SJCRH30 (cell line): ENCODE measurements around the gene PTK6. TPM values are rescaled to one million over a fixed set of nuclear protein-coding genes. Genes with fewer than 3 reads are reported as not detected.
"Not testable (repeated sequence)": the region's sequence is repeated elsewhere in the genome, so short reads cannot be mapped to it uniquely, and the experiment has no call there.

Experiments used
- DNase-seq, 2 experiments: peaks; one replicate each; pipeline ENCODE4 v3.0.0-alpha.2; 2015 to 2020
- H3K27ac ChIP-seq: fragments of 250-450 bp; sonication (Bioruptor Pico); 2 replicates; pipeline ENCODE4 v1.5.1; 2020; ENCODE audit warnings: mild to moderate bottlenecking, moderate library complexity
- H3K27me3 ChIP-seq: fragments of 250-450 bp; sonication (Bioruptor Pico); 2 replicates; pipeline ENCODE4 v1.5.1; 2020; ENCODE audit warnings: mild to moderate bottlenecking, moderate library complexity
- H3K36me3 ChIP-seq: fragments of 250-450 bp; sonication (Bioruptor Pico); 2 replicates; pipeline ENCODE4 v1.5.1; 2020; ENCODE audit warnings: mild to moderate bottlenecking, moderate library complexity
- H3K4me1 ChIP-seq: fragments of 250-450 bp; sonication (Bioruptor Pico); 2 replicates; pipeline ENCODE4 v1.5.1; 2020; ENCODE audit warnings: mild to moderate bottlenecking, moderate library complexity
- H3K4me3 ChIP-seq: fragments of 250-450 bp; sonication (Bioruptor Pico); 2 replicates; pipeline ENCODE4 v1.5.1; 2020; ENCODE audit warnings: mild to moderate bottlenecking, moderate library complexity
- H3K9me3 ChIP-seq: fragments of 250-450 bp; sonication (Bioruptor Pico); replicated peaks from 2 replicates; pipeline ENCODE4 v1.5.1; 2020; ENCODE audit warnings: mild to moderate bottlenecking, moderate library complexity
- total RNA-seq: library from RNA; depleted of rRNA; stranded (reverse); fragments of >200 nt; shearing (Covaris generic); gene quantifications from 2 replicates; pipeline ENCODE4 v1.2.3, GENCODE V29; 2014

Gene PTK6
- total RNA-seq, 1 experiment from 2014 or later = 1.4 TPM

DNA sequence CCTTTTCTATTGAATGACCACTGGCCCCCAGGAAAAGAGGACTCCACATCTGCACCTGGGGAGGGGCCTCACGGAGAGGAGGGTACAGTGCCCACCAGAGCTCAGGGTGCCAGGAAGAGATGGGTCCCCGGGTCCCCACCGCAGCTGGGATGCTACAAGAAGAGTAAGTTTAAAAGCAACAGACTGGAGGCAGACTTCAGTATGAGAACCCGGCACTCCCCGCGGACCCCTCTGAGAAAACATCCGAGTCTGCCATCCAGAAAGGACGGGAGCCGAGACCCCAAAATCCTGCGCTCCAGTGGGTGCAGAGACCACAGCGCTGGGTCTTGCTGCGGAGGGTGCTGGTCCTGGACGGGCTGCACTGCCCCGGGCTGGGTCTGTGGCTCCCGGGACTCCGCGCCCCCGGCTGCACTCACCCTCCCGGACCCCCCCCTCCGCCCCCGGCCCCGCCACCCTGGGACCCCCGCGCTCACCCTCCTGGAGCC, 36.5 kb upstream of the PTK6 start:
- no peak for DNase-seq
- H3K27ac ChIP-seq = no peak overlapping the region
- no peaks in the 10 kb centered on the region for H3K36me3 ChIP-seq
- peaks cover 5% of the 10 kb centered on the region; the same call in 1 of the 2 replicates for H3K4me1 ChIP-seq
- no peaks in the 10 kb centered on the region for H3K9me3 ChIP-seq
- H3K4me3 ChIP-seq = peak overlapping the region; percentile 50
- H3K27me3 ChIP-seq = peaks cover 33% of the 10 kb centered on the region

DNA sequence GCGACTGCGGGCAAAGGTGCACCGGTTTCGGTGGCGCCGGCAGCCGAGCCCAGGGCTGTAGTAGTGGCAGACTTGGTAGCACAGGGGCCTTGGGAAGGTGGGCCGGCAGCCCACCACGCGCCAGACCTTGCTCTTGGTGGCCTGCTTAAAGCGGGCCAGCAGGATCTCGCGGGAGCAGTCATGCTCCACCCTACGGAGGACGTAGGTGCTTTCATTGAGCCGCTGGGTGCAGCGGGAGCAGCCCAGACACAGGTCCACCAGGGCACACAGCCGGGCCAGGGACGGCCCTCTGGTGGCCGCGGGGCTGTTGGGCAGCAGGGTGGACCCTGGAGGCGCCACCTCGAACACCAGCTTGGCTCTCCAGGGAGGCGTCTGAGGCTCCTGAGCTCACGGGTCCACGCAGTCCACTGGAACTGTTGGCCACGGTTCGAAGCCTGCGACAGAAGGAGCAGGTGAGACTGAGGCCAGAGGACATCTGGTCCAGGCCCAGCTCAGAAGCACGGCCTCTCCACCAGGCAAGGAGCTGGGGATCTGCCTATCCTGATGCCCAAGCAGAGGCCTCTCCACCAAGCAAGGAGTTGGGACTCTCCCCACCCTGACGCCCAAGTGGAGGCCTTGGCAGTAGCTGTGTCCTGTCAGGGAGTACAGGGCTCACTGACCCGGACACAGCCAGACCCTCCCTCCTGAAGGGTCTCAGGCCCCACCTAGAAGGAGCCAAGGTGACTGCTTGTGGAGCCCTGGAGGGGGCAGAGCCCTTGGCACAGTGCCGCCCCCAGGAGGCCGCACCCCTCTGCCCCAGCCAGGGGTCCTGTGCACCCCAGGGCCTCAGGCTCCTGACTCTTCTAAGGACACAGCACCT, 35.8 kb upstream of the PTK6 start:
- Histone ChIP-seq H3K36me3 (no peaks in the 10 kb centered on the region), H3K4me1 (peaks cover 5% of the 10 kb centered on the region; the same call in 1 of the 2 replicates), H3K27me3 (peaks cover 33% of the 10 kb centered on the region), H3K4me3 (peak overlapping the region; percentile 50), H3K9me3 (no peaks in the 10 kb centered on the region), H3K27ac (no peak overlapping the region)
- no peak for DNase-seq

DNA sequence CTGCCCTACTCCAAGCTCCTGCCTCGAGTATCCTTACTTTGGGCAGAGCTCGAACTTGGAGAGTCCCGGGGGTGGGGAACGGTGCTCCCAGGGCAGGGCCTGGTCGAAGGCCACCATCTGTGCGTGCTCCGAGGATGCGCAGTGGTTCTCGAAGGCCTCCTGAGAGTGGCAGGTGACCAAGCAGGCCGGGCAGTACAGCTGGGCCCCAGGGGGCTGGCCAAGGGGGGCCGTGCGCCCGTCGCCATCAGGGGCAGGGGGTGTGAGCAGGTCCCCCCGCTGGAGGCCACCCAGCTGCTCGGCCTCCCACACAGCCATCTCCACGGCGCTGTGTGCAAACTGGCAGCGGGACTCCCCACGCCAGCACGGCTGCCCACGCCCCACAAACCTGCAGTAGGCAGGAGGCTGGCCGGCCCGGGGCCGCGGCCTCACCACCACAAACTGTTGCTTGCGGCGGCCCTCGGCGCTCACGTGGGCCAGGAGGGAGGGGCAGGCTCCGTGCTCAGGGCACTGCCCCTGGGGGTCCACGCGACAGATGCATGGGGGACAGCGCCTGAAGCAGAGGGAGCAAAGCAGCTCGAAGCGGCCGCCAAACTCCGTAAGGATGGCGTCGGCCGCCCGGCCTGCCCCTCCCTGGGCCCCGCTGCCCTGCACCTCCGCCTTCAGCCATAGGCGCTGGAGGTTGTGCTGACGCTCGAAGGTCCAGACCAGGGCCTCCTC, 35.1 kb upstream of the PTK6 start:
- Histone ChIP-seq H3K27ac (no peak overlapping the region), H3K4me1 (peaks cover 5% of the 10 kb centered on the region; the same call in 1 of the 2 replicates), H3K27me3 (peaks cover 28% of the 10 kb centered on the region), H3K4me3 (no peak overlapping the region), H3K36me3 (no peaks in the 10 kb centered on the region), H3K9me3 (no peaks in the 10 kb centered on the region)
- DNase-seq = no peak

DNA sequence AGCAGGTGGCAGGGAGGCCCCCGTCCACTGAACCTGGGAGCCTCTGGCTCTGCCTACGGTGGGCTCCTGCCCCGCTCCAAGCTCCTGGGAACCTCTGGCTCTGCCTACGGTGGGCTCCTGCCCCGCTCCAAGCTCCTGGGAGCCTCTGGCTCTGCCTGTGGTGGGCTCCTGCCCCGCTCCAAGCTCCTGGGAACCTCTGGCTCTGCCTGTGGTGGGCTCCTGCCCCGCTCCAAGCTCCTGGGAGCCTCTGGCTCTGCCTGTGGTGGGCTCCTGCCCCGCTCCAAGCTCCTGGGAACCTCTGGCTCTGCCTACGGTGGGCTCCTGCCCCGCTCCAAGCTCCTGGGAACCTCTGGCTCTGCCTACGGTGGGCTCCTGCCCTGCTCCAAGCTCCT, 33.9 kb upstream of the PTK6 start:
- DNase-seq, H3K9me3 ChIP-seq, H3K36me3 ChIP-seq, H3K4me1 ChIP-seq, H3K27ac ChIP-seq, H3K4me3 ChIP-seq: not testable (repeated sequence)
- peaks cover 20% of the 10 kb centered on the region for H3K27me3 ChIP-seq

DNA sequence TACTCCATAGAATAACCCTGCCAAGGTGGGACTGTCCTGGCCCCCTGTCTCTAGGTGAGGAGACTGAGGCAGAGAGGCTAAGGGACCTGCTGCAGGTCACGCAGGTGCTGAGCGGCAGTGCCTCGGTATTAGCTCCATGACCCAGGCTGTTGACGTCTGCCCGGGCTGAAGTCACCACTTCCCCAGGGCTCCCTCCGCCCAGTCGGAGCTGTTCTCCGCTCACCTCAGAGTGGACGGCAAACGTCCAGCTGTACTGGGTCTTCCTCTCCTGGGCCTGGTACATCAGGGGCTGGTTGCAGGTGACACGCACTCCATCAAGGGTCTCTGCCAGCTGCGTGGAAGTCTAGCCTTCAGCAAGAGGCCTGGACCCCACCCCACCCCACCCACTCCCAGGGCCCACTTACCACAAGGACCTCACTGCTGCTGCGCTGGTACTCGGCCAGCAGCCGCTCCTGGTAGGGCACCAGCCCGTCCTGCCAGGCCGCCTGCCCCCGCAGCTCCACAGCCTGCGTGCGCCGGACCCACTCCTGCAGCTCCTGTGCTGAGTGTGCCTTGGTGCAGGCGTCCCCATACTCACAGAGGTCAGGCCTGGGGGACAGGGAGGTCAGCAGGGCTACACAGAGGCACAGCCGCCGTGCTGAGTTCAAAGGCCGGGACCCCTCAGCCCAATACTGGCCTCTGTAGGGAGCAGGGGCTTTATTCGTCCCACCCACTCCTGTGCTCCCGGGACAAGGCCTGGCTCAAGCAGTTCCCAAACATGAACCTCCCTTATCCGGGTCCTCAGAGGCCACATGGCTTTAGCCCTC, 33.3 kb upstream of the PTK6 start:
- H3K4me1 ChIP-seq = peaks cover 5% of the 10 kb centered on the region; the same call in 1 of the 2 replicates
- H3K27me3 ChIP-seq = peaks cover 15% of the 10 kb centered on the region; the same call in 1 of the 2 replicates
- H3K9me3 ChIP-seq = no peaks in the 10 kb centered on the region
- DNase-seq = no peak
- no peak overlapping the region for H3K27ac ChIP-seq
- no peaks in the 10 kb centered on the region for H3K36me3 ChIP-seq
- H3K4me3 ChIP-seq = no peak overlapping the region

DNA sequence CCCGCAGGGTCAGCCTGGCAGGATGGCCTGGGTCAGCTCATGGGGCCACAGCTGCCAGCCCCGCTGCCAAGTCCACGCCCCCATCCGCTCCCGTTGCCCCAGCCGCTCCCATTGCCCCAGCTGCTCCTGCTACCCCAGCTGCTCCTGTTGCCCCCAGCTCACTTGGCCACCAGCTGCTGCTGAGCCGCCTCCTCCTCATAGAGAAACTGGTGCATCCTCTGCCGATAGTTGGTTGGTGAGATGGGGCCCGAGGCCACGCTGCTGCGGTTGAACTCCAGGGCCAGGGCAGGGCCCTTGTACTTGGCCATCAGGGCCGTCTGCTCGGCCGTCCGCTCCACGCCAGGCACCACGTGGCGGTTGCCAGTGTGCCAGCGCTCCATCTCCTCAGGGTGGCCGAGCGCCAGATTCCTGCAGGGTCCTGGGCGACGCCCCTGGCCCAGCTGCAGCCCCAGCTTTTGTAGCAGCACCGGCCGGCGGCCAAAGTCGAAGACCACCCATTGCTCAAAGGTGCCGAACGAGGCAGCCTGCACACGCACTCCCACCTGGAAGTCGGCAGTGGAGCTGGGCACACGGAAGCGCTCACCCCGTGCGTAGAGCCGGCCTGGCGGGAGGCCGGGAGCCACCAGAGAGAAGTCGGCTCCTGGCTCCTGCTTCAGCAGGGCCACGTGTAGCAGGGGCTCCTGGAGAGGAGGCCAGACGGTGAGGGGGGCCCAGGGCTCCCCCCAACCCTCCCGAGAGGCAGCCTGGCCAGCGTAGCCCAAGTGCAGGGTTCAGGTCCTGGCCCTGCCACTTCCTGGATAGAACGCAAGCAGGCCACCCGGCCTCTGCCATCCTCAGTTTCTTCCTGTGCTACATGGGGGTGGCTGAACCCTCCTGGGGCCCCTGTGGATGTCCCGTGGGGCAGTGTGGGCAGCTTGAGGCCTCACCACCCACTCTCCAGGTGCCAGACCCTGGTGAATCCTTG, 32.1 kb upstream of the PTK6 start:
- Histone ChIP-seq H3K4me1 (peaks cover under 1% of the 10 kb centered on the region; the same call in 1 of the 2 replicates), H3K36me3 (no peaks in the 10 kb centered on the region), H3K9me3 (no peaks in the 10 kb centered on the region), H3K4me3 (no peak overlapping the region), H3K27ac (no peak overlapping the region), H3K27me3 (peaks cover 8% of the 10 kb centered on the region; the same call in 1 of the 2 replicates)
- DNase-seq = peak; percentile 71 to 77

DNA sequence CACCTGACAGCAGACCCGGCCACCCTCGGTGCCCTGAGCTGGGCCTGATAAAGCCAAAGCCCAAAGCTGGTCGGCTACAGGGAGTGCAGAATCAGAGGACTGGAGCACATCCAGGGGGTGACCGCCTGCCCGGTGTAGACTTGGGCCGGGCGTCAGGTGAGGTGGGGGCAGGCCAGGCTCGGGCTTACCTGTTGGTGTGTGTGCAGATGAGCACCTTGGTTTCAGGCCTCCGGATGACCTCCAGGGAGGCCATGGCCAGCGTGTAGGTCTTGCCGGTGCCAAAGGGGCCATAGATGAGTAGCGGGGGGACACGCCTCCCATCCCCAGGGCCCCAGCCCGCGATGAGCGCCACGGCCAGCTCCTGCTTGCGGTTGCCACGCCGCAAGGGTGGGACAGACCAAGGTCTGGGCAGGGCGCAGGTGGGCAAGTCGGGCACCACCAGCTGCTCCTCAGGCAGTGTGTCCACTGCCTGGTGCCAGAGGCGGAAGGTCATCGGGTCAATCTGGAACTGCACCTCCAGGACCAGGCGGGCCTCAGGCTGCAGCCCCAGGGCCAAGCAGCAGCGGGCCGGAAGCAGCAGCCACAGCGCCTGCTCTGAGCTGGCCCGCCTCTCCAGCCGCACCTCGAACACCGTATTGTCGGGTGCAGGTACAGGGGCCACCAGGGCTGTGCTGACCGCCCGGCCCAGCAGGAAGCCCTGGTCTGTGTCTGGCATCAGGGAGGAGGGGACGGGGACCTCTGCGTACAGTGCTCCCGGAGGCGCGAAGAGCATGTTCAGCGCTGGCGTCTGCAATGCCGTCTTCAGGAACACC, 31.2 kb upstream of the PTK6 start:
- Histone ChIP-seq H3K27ac (no peak overlapping the region), H3K27me3 (peaks cover 6% of the 10 kb centered on the region; the same call in 1 of the 2 replicates), H3K4me3 (no peak overlapping the region), H3K4me1 (no peaks in the 10 kb centered on the region; the same call in 1 of the 2 replicates), H3K36me3 (no peaks in the 10 kb centered on the region), H3K9me3 (no peaks in the 10 kb centered on the region)
- no peak for DNase-seq

DNA sequence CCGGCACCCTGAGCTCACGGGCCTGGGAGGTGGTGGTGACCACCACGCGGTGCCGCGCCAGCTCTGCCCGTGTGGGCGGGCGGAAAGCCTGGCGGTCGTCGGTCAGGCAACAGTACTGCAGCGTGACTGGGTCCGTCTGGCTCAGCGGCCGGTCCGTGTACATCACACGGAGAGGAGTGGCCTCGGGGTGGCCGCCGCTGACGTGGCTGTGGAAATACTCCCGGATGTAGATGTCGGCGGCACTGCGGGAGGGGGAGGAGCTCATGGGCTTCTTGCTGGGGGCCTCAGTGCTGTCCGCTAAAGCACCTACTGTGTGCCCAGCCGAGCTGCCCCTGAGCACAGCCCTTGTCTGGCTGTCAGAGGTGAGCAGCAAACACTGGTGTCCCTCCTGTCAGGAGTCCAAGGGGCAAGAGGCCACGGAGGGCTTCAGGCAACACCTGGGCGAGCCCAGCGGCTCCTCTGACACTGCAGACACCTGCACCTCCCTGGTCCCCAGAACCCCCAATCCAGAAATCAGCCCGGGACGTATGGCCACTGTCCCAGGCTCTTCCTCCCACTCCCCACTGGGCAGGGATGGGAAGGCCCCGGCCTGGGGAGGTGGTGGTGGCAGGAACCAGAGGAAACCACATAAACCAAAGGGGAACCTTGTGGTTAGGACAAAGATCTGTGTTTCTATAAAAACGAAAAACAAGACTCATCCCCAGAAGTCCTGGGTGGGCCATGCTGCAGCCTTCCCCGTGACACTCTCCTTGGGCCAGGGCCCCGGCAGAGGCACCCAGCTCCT, 30.4 kb upstream of the PTK6 start:
- H3K36me3 ChIP-seq = no peaks in the 10 kb centered on the region
- H3K9me3 ChIP-seq = no peaks in the 10 kb centered on the region
- no peak overlapping the region for H3K4me3 ChIP-seq
- DNase-seq = no peak
- no peaks in the 10 kb centered on the region; the same call in 1 of the 2 replicates for H3K4me1 ChIP-seq
- no peaks in the 10 kb centered on the region for H3K27me3 ChIP-seq
- no peak overlapping the region for H3K27ac ChIP-seq

DNA sequence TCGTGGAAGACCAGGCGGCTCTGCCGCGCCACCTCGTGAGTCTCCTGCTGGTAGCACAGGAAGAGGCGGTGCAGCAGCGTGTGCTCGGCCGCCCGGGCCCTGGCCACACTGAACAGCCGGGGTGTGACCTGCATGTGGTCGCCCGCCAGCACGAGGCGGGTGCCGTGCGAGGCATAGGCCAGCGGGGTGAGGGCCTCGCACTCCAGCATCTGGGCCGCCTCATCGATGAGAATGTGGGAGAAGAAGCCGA, 29.9 kb upstream of the PTK6 start:
- Histone ChIP-seq H3K27ac (no peak overlapping the region), H3K9me3 (no peaks in the 10 kb centered on the region), H3K4me1 (no peaks in the 10 kb centered on the region; the same call in 1 of the 2 replicates), H3K4me3 (no peak overlapping the region), H3K27me3 (no peaks in the 10 kb centered on the region), H3K36me3 (no peaks in the 10 kb centered on the region)
- no peak for DNase-seq

DNA sequence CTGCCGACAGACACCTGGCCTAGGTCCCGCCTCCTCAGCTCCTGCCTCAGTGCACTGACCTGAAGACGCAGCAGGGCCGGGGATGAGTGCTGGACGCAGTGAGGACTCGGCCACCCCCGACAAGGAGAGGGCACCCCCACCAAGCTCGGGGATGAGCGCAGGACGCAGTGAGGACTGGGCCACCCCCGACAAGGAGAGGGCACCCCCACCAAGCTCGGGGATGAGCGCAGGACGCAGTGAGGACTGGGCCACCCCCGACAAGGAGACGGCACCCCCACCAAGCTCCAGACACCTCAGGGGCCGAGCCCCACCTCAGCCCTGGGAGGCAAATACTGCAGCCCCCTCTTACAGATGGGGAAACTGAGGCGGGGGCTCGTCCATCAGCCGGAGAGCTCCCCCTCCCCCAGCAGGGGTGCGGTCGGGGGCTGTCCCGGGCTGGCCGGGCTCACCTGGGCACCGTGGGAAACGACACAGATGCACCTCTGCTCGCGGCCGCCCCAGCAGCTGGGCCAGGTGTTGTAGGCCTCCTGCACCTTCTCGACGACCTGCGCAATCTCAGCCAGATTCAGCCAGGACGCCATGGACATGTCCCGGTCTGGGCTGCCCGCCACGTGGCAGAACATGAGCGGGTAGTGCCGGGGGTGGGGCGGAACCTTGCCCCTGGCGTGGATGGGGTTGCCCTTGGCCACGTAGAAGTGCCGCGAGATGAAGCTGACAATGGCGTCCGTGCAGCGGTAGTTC, 29.4 kb upstream of the PTK6 start:
- Histone ChIP-seq H3K4me3 (no peak overlapping the region), H3K9me3 (no peaks in the 10 kb centered on the region), H3K27ac (no peak overlapping the region), H3K36me3 (no peaks in the 10 kb centered on the region), H3K4me1 (no peaks in the 10 kb centered on the region; the same call in 1 of the 2 replicates), H3K27me3 (no peaks in the 10 kb centered on the region)
- no peak for DNase-seq

DNA sequence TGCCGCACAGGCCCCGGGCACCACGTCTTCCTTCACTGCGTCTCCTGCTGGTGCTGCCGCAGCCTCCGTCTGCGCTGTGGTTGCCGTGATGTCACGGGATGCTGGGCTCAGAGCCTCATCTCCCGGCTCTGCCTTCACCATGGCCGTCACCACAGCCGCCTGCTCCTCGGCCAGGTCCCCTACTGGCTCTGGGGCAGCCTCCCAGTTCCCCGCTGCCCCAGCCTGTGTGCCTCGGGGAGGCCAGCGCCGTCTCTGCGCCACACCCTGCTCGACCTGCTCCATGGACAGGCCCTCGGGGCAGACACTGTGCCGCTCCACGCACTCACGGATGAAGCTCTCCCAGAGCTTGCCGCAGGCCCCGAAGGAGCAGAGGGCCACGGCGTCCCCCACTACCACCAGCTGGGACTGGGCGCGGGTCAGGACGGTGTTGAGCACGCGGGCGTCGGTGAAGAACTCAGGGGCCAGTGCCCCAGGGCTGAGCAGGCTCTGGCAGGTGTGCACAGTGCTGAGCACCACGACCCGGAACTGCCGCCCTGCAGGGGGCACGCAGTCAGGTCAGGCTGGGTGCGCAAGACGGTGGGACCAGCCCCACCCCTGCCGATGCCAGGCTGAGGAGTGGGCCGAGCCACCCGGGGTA, 28.6 kb upstream of the PTK6 start:
- no peak overlapping the region for H3K4me3 ChIP-seq
- H3K9me3 ChIP-seq = no peaks in the 10 kb centered on the region
- H3K4me1 ChIP-seq = no peaks in the 10 kb centered on the region; the same call in 1 of the 2 replicates
- H3K27ac ChIP-seq = no peak overlapping the region
- DNase-seq = no peak
- H3K36me3 ChIP-seq = no peaks in the 10 kb centered on the region
- H3K27me3 ChIP-seq = no peaks in the 10 kb centered on the region
